ENCODE data around the gene SLC29A3. TPM values are rescaled to one million over a fixed set of nuclear protein-coding genes. Genes with fewer than 3 reads are reported as not detected.

The SLC29A3 gene
- total and polyA plus RNA-seq, 7 donors = 0.64 to 2.2 (median 0.81) TPM

DNA sequence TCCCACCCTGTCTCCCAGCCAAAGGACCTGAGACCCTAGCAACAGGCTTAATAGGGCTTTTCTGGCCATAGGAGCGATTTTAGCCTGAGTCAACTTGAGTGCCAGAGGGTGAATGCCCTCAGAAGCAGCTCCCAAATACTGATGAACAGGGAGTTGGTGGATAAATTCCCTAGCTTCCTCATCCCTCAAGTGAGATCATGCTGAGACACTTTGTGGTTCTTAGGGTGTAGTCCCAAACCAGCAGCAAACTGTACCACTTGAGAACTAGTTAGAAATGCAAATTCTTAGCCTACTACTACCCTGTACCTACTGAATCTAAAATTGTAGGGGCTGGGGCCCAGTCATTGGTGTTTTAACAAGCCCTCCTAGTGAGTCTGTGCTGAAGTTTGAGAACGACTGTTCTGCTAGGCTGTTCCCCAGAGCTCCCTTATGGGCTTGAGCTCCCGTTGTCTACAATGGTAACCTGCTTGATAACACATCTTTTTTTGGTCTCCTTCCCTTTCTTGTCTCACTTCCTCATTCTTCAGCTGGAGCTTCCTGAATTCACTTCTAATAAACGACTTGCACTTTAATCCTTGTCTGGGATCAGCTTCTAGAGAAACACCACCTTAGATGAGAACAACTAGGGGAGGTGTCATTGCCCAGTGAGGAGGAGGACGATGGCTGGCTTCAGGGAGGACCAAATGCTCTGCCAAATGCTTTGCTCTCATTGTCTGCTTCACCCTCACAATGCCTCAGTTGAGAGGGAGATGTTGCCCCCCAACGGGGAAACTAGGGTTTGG lies 59.5 kb downstream of the SLC29A3 start:
- WGBS, 3 donors = 66 to 75% (median 70%) methylated on average over 6 of the region's 6 CpGs
- intact Hi-C loops (cut with DNase I) = no loop called here

DNA sequence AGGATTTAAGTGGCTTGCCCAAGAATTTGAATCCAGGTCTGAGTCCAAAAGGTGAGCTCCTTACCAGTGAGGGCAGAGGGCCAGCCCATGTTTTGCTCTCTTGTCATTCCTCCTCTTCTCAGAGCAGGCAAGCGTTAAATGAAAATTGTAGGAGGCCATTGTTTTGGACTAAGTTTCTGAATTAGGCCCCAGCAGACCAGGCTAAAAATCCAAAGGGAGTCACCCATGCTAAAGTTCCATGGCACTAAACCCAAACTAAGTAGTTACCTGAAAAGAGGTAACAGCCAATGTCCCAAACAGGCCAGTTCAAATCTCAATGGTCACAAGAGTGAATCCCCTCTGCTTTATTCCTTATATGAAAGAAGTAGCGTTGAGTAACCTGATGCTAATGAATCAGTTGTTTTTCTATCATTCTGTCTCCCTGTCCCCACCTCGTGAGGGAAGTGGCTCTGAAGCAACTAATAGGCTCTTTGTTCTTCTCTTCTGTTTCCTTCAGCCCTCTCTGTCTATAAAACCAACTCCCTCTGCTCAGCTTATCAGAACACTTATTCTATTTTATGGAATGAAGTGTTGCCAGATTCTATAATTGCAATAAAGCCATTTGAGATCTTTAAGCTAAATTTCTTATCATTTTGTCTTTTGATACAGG lies 60.2 kb downstream of the SLC29A3 start:
- Histone ChIP-seq H3K4me1 (peaks cover 6% of the 10 kb centered on the region), H3K27ac (no peak overlapping the region), H3K4me3 (no peak overlapping the region), H3K36me3 (ENCODE audit: insufficient read depth in 1 of 2, low read depth in 1 of 2) (no peaks in the 10 kb centered on the region), H3K9me3 (no peaks in the 10 kb centered on the region), H3K27me3 (ENCODE audit: insufficient read depth in 3 of 3, low read length in 2 of 3) (no peaks in the 10 kb centered on the region)
- intact Hi-C loops (cut with DNase I) = no loop called here
- TF ChIP-seq, protein P1, sequence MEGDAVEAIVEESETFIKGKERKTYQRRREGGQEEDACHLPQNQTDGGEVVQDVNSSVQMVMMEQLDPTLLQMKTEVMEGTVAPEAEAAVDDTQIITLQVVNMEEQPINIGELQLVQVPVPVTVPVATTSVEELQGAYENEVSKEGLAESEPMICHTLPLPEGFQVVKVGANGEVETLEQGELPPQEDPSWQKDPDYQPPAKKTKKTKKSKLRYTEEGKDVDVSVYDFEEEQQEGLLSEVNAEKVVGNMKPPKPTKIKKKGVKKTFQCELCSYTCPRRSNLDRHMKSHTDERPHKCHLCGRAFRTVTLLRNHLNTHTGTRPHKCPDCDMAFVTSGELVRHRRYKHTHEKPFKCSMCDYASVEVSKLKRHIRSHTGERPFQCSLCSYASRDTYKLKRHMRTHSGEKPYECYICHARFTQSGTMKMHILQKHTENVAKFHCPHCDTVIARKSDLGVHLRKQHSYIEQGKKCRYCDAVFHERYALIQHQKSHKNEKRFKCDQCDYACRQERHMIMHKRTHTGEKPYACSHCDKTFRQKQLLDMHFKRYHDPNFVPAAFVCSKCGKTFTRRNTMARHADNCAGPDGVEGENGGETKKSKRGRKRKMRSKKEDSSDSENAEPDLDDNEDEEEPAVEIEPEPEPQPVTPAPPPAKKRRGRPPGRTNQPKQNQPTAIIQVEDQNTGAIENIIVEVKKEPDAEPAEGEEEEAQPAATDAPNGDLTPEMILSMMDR (IDR thresholded peaks at IDR 0.05) = no peak
- DNase-seq (no peak), ATAC-seq (no peak)
- whole genome bisulfite sequencing, 3 donors = 74 to 81% (median 78%) methylated on average over 3 of the region's 3 CpGs

More for the DNA sequence above, 59.5 kb downstream of the SLC29A3 start:
- no peak overlapping the region for H3K4me3 ChIP-seq
- H3K9me3 ChIP-seq = no peaks in the 10 kb centered on the region
- no peaks in the 10 kb centered on the region for H3K27me3 ChIP-seq (ENCODE audit: insufficient read depth in 3 of 3, low read length in 2 of 3)
- no peaks in the 10 kb centered on the region for H3K36me3 ChIP-seq (ENCODE audit: insufficient read depth in 1 of 2, low read depth in 1 of 2)
- TF ChIP-seq, protein P1 (IDR thresholded peaks at IDR 0.05) = no peak
- no peak for DNase-seq
- peaks cover 6% of the 10 kb centered on the region for H3K4me1 ChIP-seq
- no peak for ATAC-seq
- no peak overlapping the region for H3K27ac ChIP-seq

DNA sequence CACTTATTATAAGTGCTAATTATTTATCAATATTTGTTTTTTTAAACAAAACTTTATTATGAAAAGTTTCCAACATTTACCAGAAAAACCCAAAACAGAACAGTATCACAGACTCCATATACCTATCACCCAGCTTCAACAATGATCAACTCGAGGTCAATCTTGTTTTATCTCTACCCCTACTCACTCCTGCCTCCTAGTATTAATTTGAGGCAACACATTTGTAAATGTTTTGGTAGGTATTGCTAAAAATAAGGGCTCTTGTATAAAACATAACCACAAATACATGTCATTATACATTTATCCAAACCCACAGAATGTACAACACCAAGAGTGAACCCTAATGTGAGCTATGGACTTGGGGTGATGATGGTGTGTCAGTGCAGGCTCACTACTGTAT lies 61.8 kb downstream of the SLC29A3 start:
- Histone ChIP-seq H3K4me1 (peaks cover 6% of the 10 kb centered on the region), H3K36me3 (ENCODE audit: insufficient read depth in 1 of 2, low read depth in 1 of 2) (no peaks in the 10 kb centered on the region), H3K4me3 (no peak overlapping the region), H3K27me3 (ENCODE audit: insufficient read depth in 3 of 3, low read length in 2 of 3) (no peaks in the 10 kb centered on the region), H3K27ac (no peak overlapping the region), H3K9me3 (no peaks in the 10 kb centered on the region)
- TF ChIP-seq, protein P1 (IDR thresholded peaks at IDR 0.05) = no peak
- no peak for ATAC-seq
- intact Hi-C loops (cut with DNase I) = loop anchor here in 1 of 2 donors (5.0 to 10.0 kb wide), 5 partner anchors 64 to 511 kb away; partner anchors contain the start of gene SLC29A3
- DNase-seq = no peak
- WGBS, 3 donors = 37 to 55% (median 39%) methylated on average over 1 of the region's 1 CpG

DNA sequence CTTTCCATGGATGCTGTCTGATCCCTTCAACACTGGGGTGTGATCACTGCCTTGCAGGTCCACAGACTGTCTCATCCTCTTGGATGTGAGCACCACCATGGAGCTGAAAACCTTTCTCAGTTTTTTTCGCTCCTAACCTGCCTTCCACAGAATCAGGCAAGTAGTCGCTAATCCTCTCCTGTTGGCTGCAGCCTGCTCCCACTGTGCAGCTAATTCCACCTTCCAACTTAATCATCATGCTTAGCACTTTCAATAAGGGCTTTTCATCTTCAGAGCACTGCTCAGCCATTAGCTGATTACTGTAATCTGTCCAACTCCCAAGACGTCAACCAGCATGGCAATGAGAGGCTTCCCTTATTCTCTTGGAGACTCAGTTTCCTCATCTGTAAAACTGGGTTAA lies 62.6 kb downstream of the SLC29A3 start:
- DNase-seq (no peak), ATAC-seq (no peak)
- Histone ChIP-seq H3K36me3 (ENCODE audit: insufficient read depth in 1 of 2, low read depth in 1 of 2) (no peaks in the 10 kb centered on the region), H3K27ac (no peak overlapping the region), H3K4me1 (peaks cover 5% of the 10 kb centered on the region), H3K4me3 (no peak overlapping the region), H3K9me3 (no peaks in the 10 kb centered on the region), H3K27me3 (ENCODE audit: insufficient read depth in 3 of 3, low read length in 2 of 3) (no peaks in the 10 kb centered on the region)
- 86 to 89% (median 88%) methylated on average over 3 of the region's 3 CpGs for WGBS, 3 donors
- TF ChIP-seq, protein P1 (IDR thresholded peaks at IDR 0.05) = no peak
- intact Hi-C loops (cut with DNase I) = loop anchor here in 1 of 2 donors (5.0 to 10.0 kb wide), 5 partner anchors 64 to 511 kb away; partner anchors contain the start of gene SLC29A3

All from psoas muscle (tissue), 8 donors.